Measurements from ENCODE around the gene CWC25.

CWC25 gene

GRCh38 chr17:38853292-38854219 lies 28.4 kb upstream of the CWC25 start, which contains the start of gene RPL23:
Gene RPL23, minus strand, starts transcription at chr17:38853721. Its CDS starts 11 bp downstream, at chr17:38853710.
- in situ Hi-C loops (cut with MboI; ENCODE audit: low sequenced_read_pairs) = loop anchor here (25.0 kb wide), 1 partner anchor 309 kb away; the partner anchor contains the start of genes ARL5C and PLXDC1

- in situ Hi-C loops (cut with MboI; ENCODE audit: low sequenced_read_pairs) = loop anchor here (25.0 kb wide), 1 partner anchor 309 kb away; the partner anchor contains the start of genes ARL5C and PLXDC1
Measured at GRCh38 chr17:38852771-38853291, 27.7 kb upstream of the CWC25 start.

DNA sequence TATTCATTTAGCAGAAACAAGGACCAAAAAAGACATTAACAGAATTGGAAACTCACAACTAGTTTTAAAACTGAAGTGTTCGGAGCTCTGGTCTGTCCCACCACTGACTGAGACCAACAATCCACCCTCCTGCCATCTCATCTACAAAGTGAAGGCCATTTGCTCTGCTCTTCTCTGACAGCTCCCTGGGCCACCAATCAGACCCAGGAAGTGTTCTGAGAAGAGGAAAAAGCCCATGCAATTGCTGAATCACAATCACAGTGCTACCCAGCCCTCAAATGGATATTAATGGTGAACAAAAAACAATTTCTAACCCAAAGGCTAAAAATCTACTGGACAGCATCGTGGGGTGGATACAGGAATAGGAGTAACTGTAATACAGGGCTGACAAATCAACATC lies 26.3 kb upstream of the CWC25 start:
- in situ Hi-C loops (cut with MboI; ENCODE audit: low sequenced_read_pairs) = loop anchor here (25.0 kb wide), 1 partner anchor 311 kb away; the partner anchor contains the start of genes ARL5C and PLXDC1

GRCh38 chr17:38850374-38850773 lies 25.3 kb upstream of the CWC25 start:
- in situ Hi-C loops (cut with MboI; ENCODE audit: low sequenced_read_pairs) = loop anchor here (25.0 kb wide), 1 partner anchor 312 kb away; the partner anchor contains the start of genes ARL5C and PLXDC1

- in situ Hi-C loops (cut with MboI; ENCODE audit: low sequenced_read_pairs) = no loop called here
Measured at GRCh38 chr17:38848939-38849605, 24.0 kb upstream of the CWC25 start.

- in situ Hi-C loops (cut with MboI; ENCODE audit: low sequenced_read_pairs) = no loop called here
Measured at GRCh38 chr17:38848557-38848891, 23.4 kb upstream of the CWC25 start.

GRCh38 chr17:38844261-38844757 lies 19.2 kb upstream of the CWC25 start:
- in situ Hi-C loops (cut with MboI; ENCODE audit: low sequenced_read_pairs) = no loop called here

GRCh38 chr17:38825762-38826247 lies 684 bp upstream of the CWC25 start:
- in situ Hi-C loops (cut with MboI; ENCODE audit: low sequenced_read_pairs) = no loop called here

DNA sequence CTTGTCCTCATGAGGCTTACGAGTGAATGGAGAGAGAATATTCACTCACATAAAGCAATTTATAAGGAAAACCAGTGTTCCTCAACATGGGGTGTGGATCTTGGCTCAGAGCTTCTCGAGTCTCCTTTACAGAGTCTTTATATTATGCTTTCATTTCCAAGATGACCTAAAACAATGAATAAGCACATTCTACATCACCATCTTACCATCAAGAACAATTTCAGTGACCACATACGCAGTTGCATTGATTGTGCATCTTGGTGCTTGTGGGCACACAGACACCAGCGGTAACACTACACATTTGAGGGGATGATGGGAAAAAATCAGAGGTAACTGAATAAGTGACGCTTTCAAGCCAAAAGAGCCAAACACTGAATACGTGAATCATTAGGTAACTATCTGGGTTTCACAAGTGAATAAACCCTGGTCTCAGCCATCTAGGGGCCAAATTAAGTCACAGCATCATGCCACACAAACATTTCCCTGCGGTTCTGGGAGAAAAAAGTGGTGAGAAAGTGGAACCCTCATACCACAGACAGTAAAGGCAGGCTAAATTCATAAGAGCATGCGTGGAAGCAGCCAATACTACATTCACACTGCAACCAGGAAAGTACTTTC lies 9.4 kb downstream of the CWC25 start:
- in situ Hi-C loops (cut with MboI; ENCODE audit: low sequenced_read_pairs) = no loop called here

DNA sequence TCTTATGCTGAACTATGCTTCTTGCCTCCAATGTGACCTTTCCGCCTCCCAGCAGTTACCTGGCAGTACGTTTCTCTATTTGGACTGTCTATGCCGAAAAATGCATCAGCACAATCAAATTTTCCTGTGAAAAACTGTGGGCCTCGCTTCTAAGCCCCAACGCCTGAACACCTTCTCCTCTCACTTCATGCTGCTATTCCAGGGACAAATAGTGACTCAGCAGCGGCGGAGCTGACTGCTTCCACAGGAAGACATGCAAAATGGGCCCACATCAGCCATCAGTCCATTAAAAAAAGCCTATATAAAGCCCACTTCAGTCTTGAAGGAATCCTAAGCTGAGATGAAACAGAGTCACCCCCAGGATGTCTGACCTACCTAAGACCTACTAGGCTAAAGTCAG lies 15.3 kb downstream of the CWC25 start:
- in situ Hi-C loops (cut with MboI; ENCODE audit: low sequenced_read_pairs) = no loop called here

DNA sequence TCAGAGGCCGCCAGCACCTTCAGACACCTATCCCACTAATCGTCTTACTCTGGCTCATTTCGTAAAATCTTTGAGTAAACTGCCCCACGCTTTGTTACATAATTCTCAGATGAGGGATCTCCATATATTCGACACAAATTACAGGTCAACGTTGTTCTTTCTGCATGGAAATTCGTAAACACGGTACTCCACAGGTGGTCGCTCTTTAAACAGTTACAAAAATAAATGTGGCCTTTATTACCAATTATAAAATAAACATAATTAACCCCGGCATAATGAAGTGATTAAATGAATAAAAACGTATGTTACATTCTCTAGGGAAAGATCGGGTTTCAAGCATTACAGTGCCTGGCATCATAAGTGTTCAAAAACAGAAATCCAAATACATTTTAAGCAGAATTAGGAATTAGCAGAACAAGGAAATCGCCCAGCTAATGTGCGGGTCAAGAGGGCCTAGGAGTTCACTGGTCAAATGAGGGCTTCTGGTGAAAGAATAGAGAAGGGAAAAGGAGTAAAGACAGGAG lies 24.8 kb downstream of the CWC25 start:
- in situ Hi-C loops (cut with MboI; ENCODE audit: low sequenced_read_pairs) = no loop called here

DNA sequence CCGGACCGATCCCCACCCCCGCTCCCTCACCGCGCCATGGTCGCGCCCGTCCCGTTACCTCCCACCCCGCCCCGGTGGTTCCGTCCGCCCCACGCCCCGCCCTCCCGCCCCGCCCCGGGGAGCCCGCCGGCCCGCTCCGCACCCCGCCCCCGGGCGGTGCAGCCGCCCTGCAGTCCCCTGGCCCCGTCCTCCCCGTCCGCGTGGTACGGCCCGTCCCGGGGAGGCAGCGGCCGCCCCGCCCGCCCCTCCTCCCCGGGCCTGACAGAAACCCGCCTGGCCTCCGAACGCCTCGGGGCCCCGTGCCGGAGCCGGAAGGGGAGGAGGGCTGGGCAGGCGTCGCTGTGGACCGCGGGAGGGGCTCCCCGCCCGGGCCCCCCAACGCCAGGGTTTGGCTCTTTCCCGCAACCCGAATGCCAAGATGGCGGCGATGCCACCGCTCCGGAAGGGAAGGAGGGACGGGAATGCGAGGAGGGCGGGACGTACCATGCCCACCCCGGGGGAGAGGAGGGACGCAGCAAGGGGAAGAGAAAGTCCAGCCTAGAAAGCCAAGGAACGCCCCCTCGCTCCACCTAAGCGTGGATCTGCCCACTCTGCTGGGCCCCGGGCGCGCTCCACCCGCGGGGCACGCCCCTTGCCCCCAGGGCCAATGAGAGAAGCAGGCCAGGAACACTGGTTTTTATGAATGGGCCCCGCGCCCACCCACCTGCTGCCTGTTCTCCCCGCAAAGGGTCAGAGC lies 25.5 kb downstream of the CWC25 start, which contains the start of gene PIP4K2B:
PIP4K2B (minus strand) TSS at position 56 of the 736 bp plus-strand sequence. CDS start 132 bp downstream, outside the sequence.
- in situ Hi-C loops (cut with MboI; ENCODE audit: low sequenced_read_pairs) = no loop called here

GRCh38 chr17:38798614-38799500 lies 26.3 kb downstream of the CWC25 start:
- in situ Hi-C loops (cut with MboI; ENCODE audit: low sequenced_read_pairs) = no loop called here

GRCh38 chr17:38797828-38798227 lies 27.3 kb downstream of the CWC25 start:
- in situ Hi-C loops (cut with MboI; ENCODE audit: low sequenced_read_pairs) = no loop called here

DNA sequence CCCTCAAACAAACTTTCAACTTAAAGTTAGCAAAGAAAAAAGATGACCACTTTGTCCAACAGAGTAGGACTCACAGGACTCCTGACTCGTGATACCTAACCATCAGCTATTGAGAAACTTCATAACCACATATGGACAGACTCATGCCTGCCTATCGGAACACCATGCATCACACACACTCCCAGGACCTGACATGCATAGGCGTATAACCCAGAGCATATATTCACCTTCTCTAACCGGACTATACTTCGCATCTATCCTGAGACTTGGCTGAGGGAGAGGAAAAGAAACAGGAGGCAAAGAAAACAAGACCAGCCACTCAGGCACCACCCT lies 28.0 kb downstream of the CWC25 start:
- in situ Hi-C loops (cut with MboI; ENCODE audit: low sequenced_read_pairs) = no loop called here

DNA sequence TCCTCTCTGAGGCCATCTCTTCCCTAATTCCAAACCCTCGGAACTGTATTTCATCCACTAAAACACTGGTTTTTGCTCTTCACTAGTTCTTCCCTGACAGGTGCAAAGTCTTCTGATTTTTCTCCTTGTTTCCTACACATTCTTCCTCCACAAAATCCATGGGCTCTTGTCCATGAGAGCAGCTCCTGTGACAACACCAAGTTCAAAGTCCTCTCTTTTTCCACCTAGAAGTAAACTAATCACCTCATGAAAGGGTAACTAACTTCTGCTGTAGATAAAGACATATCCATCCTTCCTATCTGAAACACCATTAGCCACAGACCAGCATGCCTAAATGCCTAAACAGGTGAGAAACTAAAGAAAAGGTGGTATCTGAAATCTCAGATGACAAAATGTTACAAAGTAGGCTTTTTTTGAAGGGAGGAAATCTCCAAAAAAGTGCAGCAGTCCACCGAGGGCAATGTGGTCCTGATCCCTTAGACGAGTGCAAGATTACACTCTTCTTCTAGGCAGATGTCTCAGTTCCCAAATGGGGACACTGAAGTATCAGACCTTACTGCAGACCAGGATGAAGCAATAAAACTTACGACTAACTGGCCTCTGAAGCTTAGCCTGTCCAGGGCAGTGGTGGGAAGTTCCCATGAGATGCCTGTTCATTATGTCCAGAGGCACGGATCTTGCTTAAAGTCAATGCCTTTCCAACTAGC lies 28.5 kb downstream of the CWC25 start:
- in situ Hi-C loops (cut with MboI; ENCODE audit: low sequenced_read_pairs) = no loop called here

DNA sequence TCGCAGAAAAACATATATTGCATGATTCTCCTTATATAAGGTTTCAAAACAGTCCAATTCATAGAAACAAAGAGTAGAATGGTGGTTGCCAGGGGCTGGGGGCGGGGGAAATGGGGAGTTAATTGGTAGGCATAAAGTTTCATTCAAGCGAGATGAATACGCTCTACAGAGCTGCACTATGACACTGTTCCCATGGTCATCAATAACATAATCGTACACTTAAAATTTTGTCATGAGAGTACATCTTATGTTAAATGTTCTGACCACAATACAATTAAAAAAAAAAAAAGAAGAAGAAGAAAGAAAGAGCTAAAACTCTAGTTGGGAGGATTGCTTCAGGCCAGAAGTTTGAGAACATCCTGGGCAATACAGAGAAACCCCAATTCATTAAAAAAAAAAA lies 30.9 kb downstream of the CWC25 start:
- in situ Hi-C loops (cut with MboI; ENCODE audit: low sequenced_read_pairs) = no loop called here

GRCh38 chr17:38791162-38791561 lies 34.0 kb downstream of the CWC25 start:
- in situ Hi-C loops (cut with MboI; ENCODE audit: low sequenced_read_pairs) = no loop called here

All from HL-60/S4 (cell line).